GM21786 (cell line): ENCODE results near the gene SHPK.

Source experiments
- ATAC-seq: cut with Tn5 transposase; IDR thresholded peaks from one replicate; pipeline ENCODE4 v1.9.1; 2021; ENCODE audit not compliant: unreplicated experiment

The SHPK gene

GRCh38 chr17:3635474-3636153, 436 bp downstream of the SHPK start:
- no peak for ATAC-seq

DNA sequence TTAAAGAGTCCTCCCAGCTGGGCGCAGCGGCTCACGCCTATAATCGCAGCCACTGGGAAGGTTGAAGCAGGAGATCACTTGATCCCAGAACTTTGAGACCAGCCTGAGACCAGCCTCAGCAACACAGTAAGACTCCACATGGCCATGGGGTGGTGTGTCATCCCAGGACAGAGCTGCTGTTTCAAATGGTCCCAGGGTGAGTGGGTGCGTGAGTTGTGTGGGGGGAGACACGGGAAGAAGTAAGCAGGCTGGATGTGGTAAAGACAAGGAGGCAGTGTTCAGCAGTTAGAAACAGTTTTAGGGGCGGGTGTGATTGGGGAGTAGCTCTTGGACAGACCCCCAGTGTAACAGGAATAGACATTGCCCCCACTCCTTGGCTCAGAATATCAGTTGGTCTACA, 3.8 kb downstream of the SHPK start:
- no peak for ATAC-seq

DNA sequence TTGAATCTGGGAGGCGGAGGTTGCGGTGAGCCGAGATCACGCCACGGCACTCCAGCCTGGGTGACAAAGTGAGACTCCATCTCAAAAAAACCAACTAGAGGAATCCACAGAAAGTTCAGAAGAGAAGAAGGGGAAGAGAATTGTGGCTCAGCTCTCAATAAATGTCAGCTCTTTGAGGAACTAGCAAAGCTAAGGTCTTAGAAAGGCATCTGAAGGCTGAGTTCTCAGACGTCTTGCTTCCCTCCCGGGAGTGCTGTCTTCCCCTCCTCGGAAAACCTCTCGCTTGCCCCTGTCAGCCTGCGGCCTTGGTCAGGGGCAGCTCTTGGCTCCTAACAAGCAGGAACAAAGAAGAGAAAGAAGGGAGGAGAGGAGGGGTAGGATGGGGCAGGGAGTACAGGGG, 5.3 kb downstream of the SHPK start:
- no peak for ATAC-seq

GRCh38 chr17:3627769-3628167, 8.3 kb downstream of the SHPK start:
- no peak for ATAC-seq

DNA sequence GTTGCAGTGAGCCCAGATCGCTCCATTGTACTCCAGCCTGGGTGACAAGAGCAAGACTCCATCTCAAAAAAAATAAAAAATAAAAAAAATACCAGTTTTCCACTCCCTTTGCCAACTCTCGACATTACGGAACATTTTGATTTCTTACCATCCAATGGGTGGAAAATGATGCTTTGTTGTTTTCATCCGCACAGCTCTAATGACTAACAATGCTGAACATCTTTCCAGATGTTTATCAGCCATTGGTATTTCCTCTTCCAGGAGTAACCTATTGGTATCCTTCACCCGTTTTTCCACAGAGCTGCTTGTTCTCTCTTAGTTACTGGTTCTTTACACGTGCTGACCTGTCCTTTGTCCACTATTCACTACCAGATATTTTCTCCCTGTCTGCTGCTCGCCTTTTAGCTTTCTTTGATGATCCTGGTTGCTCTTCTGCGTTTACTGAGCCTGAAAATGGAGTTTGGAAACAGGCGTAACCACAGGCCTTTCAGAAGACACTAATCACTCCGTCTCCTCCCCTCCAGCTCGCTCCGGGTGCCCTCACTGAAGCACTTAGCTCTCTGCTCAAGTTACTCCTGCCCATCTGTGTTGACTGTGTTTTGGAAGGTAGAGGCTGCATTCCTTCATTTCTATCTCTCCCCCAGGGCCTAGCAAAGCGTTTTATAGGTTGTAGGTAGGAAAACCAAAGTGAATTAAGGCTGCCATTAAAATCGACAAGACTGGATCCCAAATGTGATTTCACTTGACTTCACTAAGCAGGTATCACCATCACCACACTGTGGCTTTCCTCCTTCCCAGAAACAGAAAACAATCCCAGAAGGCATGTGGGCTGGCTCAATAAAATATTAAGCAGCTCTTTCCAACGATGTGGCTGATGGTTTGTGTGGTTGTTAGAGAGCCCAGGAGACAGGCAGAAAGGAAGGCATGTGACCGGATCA, 8.9 kb downstream of the SHPK start:
- ATAC-seq, result no peak

GRCh38 chr17:3622977-3623594, 13.0 kb downstream of the SHPK start:
- ATAC-seq, result no peak

DNA sequence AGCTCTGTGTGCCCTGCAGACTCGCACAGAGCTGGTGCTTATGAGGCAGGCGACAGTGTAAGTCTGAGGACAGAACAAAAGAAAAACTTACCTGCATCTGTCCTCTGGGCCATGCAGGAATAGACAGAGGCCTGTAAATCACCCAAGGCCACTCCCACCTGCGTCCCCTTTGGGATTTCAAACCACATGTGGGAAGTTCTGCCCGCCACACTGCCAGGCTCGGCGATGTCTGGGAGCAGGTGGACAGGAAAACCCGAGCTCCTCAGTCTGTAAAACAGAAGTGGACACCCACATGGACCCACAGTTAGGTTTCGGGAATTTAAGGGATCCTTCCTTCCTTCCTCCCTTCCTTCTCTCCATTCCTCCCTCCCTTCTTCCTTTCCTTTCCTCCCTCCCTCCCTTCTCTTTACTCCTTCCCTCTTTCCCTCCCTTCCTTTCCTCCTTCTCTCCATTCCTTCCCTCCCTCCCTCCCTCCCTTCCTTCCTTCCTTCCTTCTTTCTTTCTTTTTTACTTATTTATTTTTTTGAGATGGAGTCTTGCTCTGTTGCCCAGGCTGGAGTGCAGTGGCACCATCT, 14.8 kb downstream of the SHPK start:
- no peak for ATAC-seq

- no peak for ATAC-seq
Measured at GRCh38 chr17:3615160-3615870, 20.7 kb downstream of the SHPK start.

DNA sequence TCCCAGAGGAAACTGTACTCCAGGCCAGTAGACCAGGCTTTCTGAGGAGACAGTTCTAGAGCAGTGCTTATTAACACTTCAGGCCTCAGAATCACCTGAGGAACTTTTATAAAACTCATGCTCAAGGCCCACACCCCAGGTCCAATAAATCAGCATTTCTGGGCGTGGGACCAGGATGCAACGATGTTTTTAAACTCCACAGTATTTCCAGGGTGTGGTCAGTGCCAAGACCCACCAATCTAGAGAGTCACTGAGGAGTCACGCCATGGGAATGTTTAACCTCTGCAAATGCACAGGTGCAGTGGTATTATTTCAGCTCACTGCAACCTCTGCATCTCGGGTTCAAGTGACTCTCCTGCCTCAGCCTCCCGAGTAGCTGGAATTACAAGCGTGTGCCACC, 22.9 kb downstream of the SHPK start:
- no peak for ATAC-seq

GRCh38 chr17:3610523-3610922, 25.5 kb downstream of the SHPK start:
- ATAC-seq, result no peak

- no peak for ATAC-seq
Measured at GRCh38 chr17:3609689-3610088, 26.4 kb downstream of the SHPK start.

- ATAC-seq, result no peak
Measured at GRCh38 chr17:3603870-3604259, 32.2 kb downstream of the SHPK start.

DNA sequence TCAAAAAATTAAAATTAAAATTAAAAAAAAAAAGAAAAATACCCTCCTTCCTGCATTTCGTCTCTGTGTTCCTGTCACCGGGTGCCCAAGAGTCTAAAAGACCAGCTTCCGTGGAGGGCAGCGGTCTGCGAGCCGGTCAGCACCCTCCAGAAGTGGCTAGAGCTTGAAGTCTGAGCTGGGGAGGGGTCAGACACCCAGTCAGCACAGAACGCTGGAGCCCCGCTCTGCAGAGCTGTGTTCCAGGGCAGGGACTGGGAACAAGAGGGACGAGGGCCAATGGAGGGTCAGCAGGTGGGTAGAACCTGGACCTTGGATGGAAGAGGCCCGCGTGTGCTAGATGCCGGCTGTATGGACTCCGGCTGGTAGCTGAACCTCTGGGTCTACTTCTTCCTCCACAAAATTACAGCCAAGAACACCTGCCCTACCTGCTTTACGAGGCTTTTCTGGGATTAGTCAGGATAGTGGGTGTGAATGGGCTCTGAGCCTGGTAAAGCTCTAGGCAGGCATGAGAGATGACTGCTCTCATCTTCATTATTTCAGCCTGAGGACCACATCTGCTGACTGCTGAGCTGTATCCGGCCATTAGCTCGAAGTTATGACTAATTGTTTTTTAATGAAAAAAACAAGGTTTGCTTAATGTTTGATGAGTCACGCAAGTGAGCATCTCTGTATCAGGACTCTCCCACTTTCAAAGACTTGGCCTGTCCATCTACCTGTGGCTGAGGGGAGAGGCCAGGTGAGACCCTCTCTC, 32.8 kb downstream of the SHPK start:
- ATAC-seq, result no peak

DNA sequence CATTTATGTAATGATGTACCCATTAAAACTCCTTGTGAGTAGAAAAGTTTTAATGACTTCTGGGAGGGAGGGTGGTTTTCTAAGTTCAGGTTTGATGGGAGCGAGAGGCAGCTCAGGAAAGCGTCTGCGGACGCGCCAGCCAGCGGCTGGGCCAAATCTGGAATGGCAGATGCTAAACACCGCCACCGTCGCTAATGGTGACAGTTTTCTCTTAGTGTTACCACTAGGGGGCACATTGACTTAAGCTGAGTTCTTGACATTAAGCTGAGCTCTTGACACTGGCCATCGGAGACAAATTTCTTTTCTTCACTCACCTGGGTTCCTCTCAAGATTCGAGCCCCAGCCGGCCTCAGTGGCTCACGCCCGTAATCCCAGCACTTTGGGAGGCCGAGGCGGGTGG, 33.6 kb downstream of the SHPK start:
- ATAC-seq, result no peak

DNA sequence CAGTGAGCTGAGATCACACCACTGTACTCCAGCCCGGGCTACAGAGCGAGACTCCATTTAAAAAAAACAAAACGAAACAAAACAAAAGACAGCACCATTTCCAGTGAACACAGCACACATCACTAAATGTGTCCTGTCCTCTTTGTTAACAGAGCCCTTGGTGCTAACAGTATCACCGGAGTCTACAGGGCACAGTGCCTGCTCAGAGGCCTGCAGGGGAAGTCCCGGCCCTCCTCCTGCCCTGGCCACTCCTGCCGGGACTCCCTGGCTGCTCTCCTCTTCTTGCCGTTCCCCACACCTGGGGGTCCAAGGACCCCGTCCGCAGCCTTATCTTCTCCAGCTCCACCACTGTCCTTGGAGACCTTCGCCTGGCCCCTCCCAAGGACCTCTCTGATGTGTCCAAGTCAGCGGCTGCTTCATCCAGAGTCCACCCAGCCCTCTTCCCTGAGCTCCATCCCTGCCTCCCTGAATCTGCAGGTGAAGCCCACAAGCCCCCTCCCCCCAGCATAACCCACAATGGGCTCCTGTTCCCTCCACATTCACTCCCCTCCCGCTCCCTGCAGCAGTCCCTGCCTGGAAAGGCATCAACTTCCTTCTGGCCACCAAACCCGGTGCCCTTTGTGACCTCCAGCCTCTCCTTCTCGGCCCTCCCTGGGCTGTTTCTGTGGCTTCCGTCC, 35.4 kb downstream of the SHPK start:
- ATAC-seq, result no peak

- ATAC-seq, result no peak
Measured at GRCh38 chr17:3598078-3598477, 38.0 kb downstream of the SHPK start.

DNA sequence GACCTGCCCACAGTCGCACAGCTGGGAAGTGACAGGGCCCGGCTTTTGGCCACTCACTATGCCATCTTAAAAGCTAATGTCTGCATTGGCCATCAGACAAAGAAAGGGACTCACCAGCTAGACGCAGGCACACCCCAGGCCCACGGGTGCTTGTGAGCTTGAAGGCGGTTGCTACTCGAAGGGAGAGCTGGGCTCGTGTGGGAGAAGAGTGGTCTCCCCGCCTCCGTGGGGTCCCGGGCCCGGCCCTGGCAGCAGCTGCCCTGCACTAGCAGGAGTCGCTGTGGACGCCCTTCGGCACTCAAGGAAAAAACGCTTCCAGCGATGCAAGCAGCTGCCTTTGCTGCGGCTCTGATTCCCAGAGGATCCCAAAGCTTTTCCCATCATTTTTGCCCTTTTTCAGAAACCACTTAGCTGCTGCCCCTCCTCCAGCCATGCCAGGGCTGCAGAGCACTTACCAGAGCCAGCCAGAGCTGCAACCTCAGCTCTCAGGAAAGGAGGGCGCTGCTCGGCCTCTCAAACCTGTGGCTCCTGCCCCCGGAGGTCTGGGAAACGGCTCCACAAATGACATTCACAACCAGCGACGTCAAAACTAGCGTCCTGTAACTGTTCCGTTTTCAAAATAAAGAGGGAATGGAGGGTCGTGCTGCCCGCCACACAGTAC, 39.1 kb downstream of the SHPK start:
- ATAC-seq, result no peak

DNA sequence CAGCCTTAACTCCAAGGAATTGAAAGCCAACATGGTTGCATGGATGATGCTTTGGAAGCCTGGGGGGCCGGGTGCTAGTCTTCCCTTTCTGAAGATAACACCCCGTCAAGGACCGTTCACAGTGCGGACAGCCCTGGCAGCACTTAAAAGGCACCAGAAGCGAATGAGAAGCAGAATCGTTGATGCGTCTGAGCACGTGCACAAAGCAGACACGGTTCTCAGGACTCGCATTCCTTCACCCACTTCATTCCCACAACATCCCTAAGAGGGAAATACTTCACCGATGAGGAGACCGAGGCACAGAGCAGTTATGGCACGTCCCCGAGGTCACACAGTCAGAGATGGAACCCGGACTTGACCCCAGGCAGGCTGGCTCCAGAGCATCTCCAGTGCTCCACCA, 41.1 kb downstream of the SHPK start:
- no peak for ATAC-seq
